Karpas-422 (cell line): ENCODE measurements around the gene CASQ2. TPM values are rescaled to one million over a fixed set of nuclear protein-coding genes. Genes with fewer than 3 reads are reported as not detected.

Source experiments
- DNase-seq: peaks from one replicate; pipeline ENCODE4 v3.0.0-alpha.2; 2015
- H2AFZ ChIP-seq: fragments of 200-600 bp; sonication (generic); 2 replicates; pipeline ENCODE4 v1.6.1; 2014; ENCODE audit warnings: antibody characterized with exemption, low read length, mixed read lengths
- H3K27ac ChIP-seq: fragments of 200-600 bp; sonication (generic); 2 replicates; pipeline ENCODE4 v1.5.1; 2014; ENCODE audit warnings: mild to moderate bottlenecking, low read length, moderate library complexity
- H3K27me3 ChIP-seq: fragments of 200-600 bp; sonication (generic); 2 replicates; pipeline ENCODE4 v1.6.1; 2014; ENCODE audit warnings: low read length, mixed read lengths
- H3K36me3 ChIP-seq: fragments of 200-600 bp; sonication (generic); 2 replicates; pipeline ENCODE4 v1.6.1; 2014; ENCODE audit warnings: low read length, mixed read lengths; ENCODE audit not compliant: insufficient read depth
- H3K4me1 ChIP-seq: fragments of 200-600 bp; sonication (generic); 2 replicates; pipeline ENCODE4 v1.6.1; 2014; ENCODE audit warnings: mild to moderate bottlenecking, low read length, mixed read lengths
- H3K4me2 ChIP-seq: fragments of 200-600 bp; sonication (generic); 2 replicates; pipeline ENCODE4 v1.6.1; 2014; ENCODE audit warnings: low read length, low read depth, mild to moderate bottlenecking; ENCODE audit not compliant: poor library complexity, severe bottlenecking
- H3K4me3 ChIP-seq: fragments of 200-600 bp; sonication (generic); 2 replicates; pipeline ENCODE4 v1.5.1; 2014; ENCODE audit warnings: mild to moderate bottlenecking, antibody characterized with exemption, low read length, mixed read lengths
- H3K79me2 ChIP-seq: fragments of 200-600 bp; sonication (generic); 2 replicates; pipeline ENCODE4 v1.6.1; 2014; ENCODE audit warnings: mild to moderate bottlenecking, low read length, mixed read lengths
- H3K9ac ChIP-seq: fragments of 200-600 bp; sonication (generic); 2 replicates; pipeline ENCODE4 v1.6.0; 2014; ENCODE audit warnings: low read length
- H3K9me2 ChIP-seq: fragments of 200-600 bp; sonication (generic), shearing (Covaris generic); replicated peaks from 2 replicates; pipeline ENCODE4 v1.6.0; 2014; ENCODE audit warnings: mild to moderate bottlenecking, low read length, moderate library complexity; ENCODE audit not compliant: insufficient read depth
- H3K9me3 ChIP-seq: fragments of 300-700, 200-600 bp; sonication (generic); 2 replicates; pipeline ENCODE4 v1.6.1; 2014; ENCODE audit warnings: low read length, mixed read lengths
- H4K20me1 ChIP-seq: fragments of 200-600 bp; sonication (generic); 2 replicates; pipeline ENCODE4 v1.6.1; 2014; ENCODE audit warnings: mild to moderate bottlenecking, antibody characterized with exemption, low read length, low read depth; ENCODE audit not compliant: insufficient read depth
- total RNA-seq: library from RNA; depleted of rRNA; stranded (reverse); fragments of >200 nt; shearing (Covaris generic); gene quantifications from 2 replicates; pipeline ENCODE4 v1.2.3, GENCODE V29; 2014; ENCODE audit warnings: low replicate concordance

Gene CASQ2
- total RNA-seq, 1 experiment from 2014 or later: not detected

- Histone ChIP-seq H2AFZ (no peak overlapping the region), H3K79me2 (no peaks in the 10 kb centered on the region), H3K9me3 (no peaks in the 10 kb centered on the region), H3K4me2 (no peak overlapping the region), H4K20me1 (no peaks in the 10 kb centered on the region), H3K36me3 (no peaks in the 10 kb centered on the region), H3K9ac (no peak overlapping the region), H3K27ac (no peak overlapping the region), H3K4me3 (no peak overlapping the region), H3K27me3 (no peaks in the 10 kb centered on the region), H3K9me2 (no peaks in the 10 kb centered on the region), H3K4me1 (peaks cover 4% of the 10 kb centered on the region; the same call in 1 of the 2 replicates)
- DNase-seq: peak; percentile 86
Measured at GRCh38 chr1:115807723-115808122, 39.2 kb upstream of the CASQ2 start.

DNA sequence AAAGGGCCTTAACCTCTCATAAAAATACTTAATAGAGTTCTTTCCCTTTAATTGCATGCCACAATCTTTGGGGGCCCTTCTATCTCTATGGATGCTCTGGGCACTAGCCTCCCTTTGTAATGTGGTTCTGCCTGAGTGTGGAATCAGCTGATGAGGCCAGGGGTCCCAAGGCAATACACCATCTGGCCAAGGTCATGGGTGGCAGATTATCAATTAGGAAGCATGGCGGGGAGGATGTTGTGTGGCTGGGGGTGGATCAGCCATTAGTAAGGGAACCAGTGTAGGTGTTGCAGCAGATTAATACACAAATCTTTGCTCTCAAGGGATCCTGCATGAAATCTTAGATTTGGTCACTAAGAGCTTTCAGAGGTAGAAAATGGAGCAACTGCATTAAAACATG, 37.1 kb upstream of the CASQ2 start:
- H4K20me1 ChIP-seq: no peaks in the 10 kb centered on the region
- H3K9ac ChIP-seq: no peak overlapping the region
- H2AFZ ChIP-seq: no peak overlapping the region
- H3K79me2 ChIP-seq: no peaks in the 10 kb centered on the region
- no peak overlapping the region for H3K27ac ChIP-seq
- peaks cover 4% of the 10 kb centered on the region; the same call in 1 of the 2 replicates for H3K4me1 ChIP-seq
- H3K4me3 ChIP-seq: no peak overlapping the region
- H3K9me3 ChIP-seq: no peaks in the 10 kb centered on the region
- H3K27me3 ChIP-seq: no peaks in the 10 kb centered on the region
- H3K9me2 ChIP-seq: no peaks in the 10 kb centered on the region
- no peak for DNase-seq
- H3K4me2 ChIP-seq: no peak overlapping the region
- H3K36me3 ChIP-seq: no peaks in the 10 kb centered on the region

DNA sequence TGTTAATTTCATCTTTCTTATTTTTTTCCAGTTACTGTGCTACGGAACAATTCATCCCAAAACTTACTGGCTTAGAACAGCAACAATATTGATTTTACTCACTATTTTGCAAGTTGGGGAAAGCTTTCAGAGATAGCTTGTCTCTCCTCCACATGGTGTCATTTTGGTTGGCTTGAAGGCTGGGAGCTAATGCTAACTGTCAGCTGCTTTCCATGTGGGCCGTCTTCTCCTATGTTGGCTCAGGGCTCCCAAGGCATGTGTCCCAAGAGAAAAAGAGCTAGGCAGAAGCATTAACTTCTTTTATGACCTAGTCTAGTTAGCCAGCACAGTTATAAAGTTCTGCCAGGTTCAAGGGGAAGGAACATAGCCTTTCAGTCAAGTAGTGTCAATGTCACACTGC, 33.9 kb upstream of the CASQ2 start:
- DNase-seq: no peak
- no peaks in the 10 kb centered on the region for H4K20me1 ChIP-seq
- no peak overlapping the region for H3K4me3 ChIP-seq
- no peak overlapping the region for H3K4me2 ChIP-seq
- H3K27ac ChIP-seq: no peak overlapping the region
- H3K9me2 ChIP-seq: no peaks in the 10 kb centered on the region
- H3K27me3 ChIP-seq: no peaks in the 10 kb centered on the region
- no peaks in the 10 kb centered on the region for H3K79me2 ChIP-seq
- no peaks in the 10 kb centered on the region for H3K9me3 ChIP-seq
- H3K36me3 ChIP-seq: no peaks in the 10 kb centered on the region
- no peak overlapping the region for H2AFZ ChIP-seq
- H3K4me1 ChIP-seq: peaks cover 4% of the 10 kb centered on the region; the same call in 1 of the 2 replicates
- no peak overlapping the region for H3K9ac ChIP-seq

DNA sequence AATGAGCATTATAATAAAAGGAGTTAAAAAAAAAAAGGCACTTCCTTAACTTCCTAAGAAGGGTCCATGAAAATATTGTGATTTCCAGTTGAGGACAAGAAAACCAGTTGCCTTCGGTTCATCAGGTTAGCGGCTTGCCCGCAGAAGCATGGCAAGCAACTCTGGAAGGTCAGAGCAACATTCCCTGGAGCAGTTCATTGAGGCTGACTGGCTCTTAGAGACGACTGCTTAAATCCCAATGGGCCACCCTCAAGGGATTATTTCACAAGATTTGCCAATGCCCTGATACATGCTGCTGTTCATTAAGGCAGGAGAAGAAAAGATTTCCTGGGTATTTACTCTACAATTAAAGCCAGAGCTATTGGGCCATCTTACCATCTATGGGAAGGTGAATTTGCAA, 29.0 kb upstream of the CASQ2 start:
- no peaks in the 10 kb centered on the region for H4K20me1 ChIP-seq
- no peaks in the 10 kb centered on the region for H3K79me2 ChIP-seq
- H3K4me3 ChIP-seq: no peak overlapping the region
- H3K9ac ChIP-seq: no peak overlapping the region
- H3K27ac ChIP-seq: no peak overlapping the region
- no peaks in the 10 kb centered on the region for H3K4me1 ChIP-seq
- H3K9me2 ChIP-seq: no peaks in the 10 kb centered on the region
- DNase-seq: no peak
- H3K9me3 ChIP-seq: no peaks in the 10 kb centered on the region
- no peak overlapping the region for H3K4me2 ChIP-seq
- no peaks in the 10 kb centered on the region for H3K27me3 ChIP-seq
- H3K36me3 ChIP-seq: no peaks in the 10 kb centered on the region
- H2AFZ ChIP-seq: no peak overlapping the region

- no peaks in the 10 kb centered on the region for H3K79me2 ChIP-seq
- no peak overlapping the region for H3K4me2 ChIP-seq
- DNase-seq: no peak
- no peaks in the 10 kb centered on the region for H3K36me3 ChIP-seq
- no peak overlapping the region for H3K27ac ChIP-seq
- no peak overlapping the region for H2AFZ ChIP-seq
- no peaks in the 10 kb centered on the region for H3K27me3 ChIP-seq
- H4K20me1 ChIP-seq: no peaks in the 10 kb centered on the region
- H3K9me2 ChIP-seq: no peaks in the 10 kb centered on the region
- no peaks in the 10 kb centered on the region for H3K4me1 ChIP-seq
- H3K4me3 ChIP-seq: no peak overlapping the region
- H3K9me3 ChIP-seq: no peaks in the 10 kb centered on the region
- no peak overlapping the region for H3K9ac ChIP-seq
Measured at GRCh38 chr1:115796897-115797296, 28.4 kb upstream of the CASQ2 start.

DNA sequence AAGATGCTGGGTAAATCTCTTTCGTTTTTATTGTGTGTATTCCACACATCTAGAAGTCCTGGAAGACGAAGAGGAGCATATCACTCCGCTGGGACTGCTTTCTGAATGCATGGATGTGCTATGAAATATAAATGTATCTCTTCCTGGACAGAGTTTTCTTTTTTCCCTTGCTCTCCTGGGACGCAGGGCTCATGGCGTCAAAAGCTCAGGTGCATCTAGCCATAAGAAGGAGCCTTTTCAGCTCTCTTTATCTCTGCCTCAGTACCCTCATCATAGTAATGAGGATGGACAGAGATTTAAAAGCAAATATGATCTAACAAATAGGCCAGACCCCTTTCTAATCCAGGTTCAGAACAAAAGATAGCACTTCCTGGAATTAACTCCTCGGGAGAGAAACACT, 27.5 kb upstream of the CASQ2 start:
- Histone ChIP-seq H3K27ac (no peak overlapping the region), H3K9me2 (no peaks in the 10 kb centered on the region), H2AFZ (no peak overlapping the region), H3K9me3 (no peaks in the 10 kb centered on the region), H3K27me3 (no peaks in the 10 kb centered on the region), H3K79me2 (no peaks in the 10 kb centered on the region), H3K4me1 (no peaks in the 10 kb centered on the region), H3K4me3 (no peak overlapping the region), H4K20me1 (no peaks in the 10 kb centered on the region), H3K9ac (no peak overlapping the region), H3K4me2 (no peak overlapping the region), H3K36me3 (no peaks in the 10 kb centered on the region)
- DNase-seq: no peak

- H3K4me3 ChIP-seq: no peak overlapping the region
- H4K20me1 ChIP-seq: no peaks in the 10 kb centered on the region
- no peak overlapping the region for H3K4me2 ChIP-seq
- no peaks in the 10 kb centered on the region for H3K9me3 ChIP-seq
- no peaks in the 10 kb centered on the region for H3K36me3 ChIP-seq
- no peaks in the 10 kb centered on the region for H3K9me2 ChIP-seq
- DNase-seq: no peak
- H3K27me3 ChIP-seq: no peaks in the 10 kb centered on the region
- no peak overlapping the region for H2AFZ ChIP-seq
- no peaks in the 10 kb centered on the region for H3K79me2 ChIP-seq
- H3K4me1 ChIP-seq: no peaks in the 10 kb centered on the region
- no peak overlapping the region for H3K9ac ChIP-seq
- no peak overlapping the region for H3K27ac ChIP-seq
Measured at GRCh38 chr1:115794976-115795639, 26.6 kb upstream of the CASQ2 start.

DNA sequence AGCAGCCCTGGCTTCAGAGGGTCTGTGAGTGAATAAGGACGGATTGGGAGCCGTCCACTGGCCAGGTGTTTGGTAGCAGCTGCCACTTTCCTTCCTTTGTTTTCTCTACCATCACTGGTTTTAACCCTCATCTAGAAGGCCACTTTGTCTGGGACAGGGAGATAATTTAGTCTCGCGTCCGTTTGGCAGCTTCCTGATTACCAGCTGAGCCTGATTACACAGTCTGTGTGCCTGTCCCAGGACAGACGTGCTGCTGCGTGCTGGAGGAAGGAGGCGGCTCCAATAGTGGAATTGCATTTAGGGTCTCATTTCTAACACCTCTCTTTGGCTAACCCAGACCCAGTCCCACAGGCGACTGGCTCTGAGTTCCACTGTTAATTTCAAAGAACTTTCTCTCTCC, 24.6 kb upstream of the CASQ2 start:
- H3K9ac ChIP-seq: no peak overlapping the region
- H2AFZ ChIP-seq: no peak overlapping the region
- no peak for DNase-seq
- H3K9me2 ChIP-seq: no peaks in the 10 kb centered on the region
- H3K4me2 ChIP-seq: no peak overlapping the region
- H3K4me3 ChIP-seq: no peak overlapping the region
- no peaks in the 10 kb centered on the region for H3K4me1 ChIP-seq
- H3K36me3 ChIP-seq: no peaks in the 10 kb centered on the region
- H3K27me3 ChIP-seq: no peaks in the 10 kb centered on the region
- H4K20me1 ChIP-seq: no peaks in the 10 kb centered on the region
- H3K79me2 ChIP-seq: no peaks in the 10 kb centered on the region
- H3K9me3 ChIP-seq: no peaks in the 10 kb centered on the region
- no peak overlapping the region for H3K27ac ChIP-seq
